A549 (cell line): ENCODE measurements around the gene DEPDC1B. TPM values are rescaled to one million over a fixed set of nuclear protein-coding genes. Genes with fewer than 3 reads are reported as not detected.
"Not testable (repeated sequence)": the region's sequence is repeated elsewhere in the genome, so short reads cannot be mapped to it uniquely, and the experiment has no call there.

Experiments
- ATAC-seq, 2 experiments: fragments of 200-7000 bp in 1 of 2; fragments of >200 bp in 1 of 2; cut with Nextera tagmentation in 1 of 2; cut with Tn5 transposase in 1 of 2; 3 replicates each; pipeline versions ENCODE4 v1.8.0 to v1.9.1; 2018 to 2020; ENCODE audit warnings: mild to moderate bottlenecking in 1 of 2, moderate library complexity in 1 of 2
- CTCF ChIA-PET: fragments of 300-600 bp; sonication (Branson Sonifier 250); formaldehyde crosslinking; extraction: SDS; loops from one replicate; lab custom pipeline; 2021; ENCODE audit warnings: antibody characterized with exemption, inconsistent platforms; lab: Yijun Ruan, JAX
- POLR2A ChIA-PET: fragments of 350-600 bp; formaldehyde crosslinking; extraction: SDS; loops from one replicate; lab custom pipeline; 2021; ENCODE audit warnings: antibody characterized with exemption, inconsistent platforms; lab: Yijun Ruan, JAX
- DNase-seq, 2 experiments: peaks; one replicate each; pipeline versions ENCODE4 v3.0.0 to v3.0.0-alpha.2; 2011 to 2016; ENCODE audit warnings: low read depth in 1 of 2, low spot score in 1 of 2
- FAIRE-seq: peaks from 2 replicates; lab custom pipeline; 2011; peaks lifted over from hg19 to GRCh38; lab: Jason Lieb, UNC
- H3K27ac ChIP-seq, 2 experiments: fragments of >200 bp; sonication (Bioruptor Twin); formaldehyde crosslinking; 3 replicates each; pipeline ENCODE4 v1.5.1; 2016 to 2017
- H3K4me1 ChIP-seq: fragments of >200 bp; sonication (Bioruptor Twin); formaldehyde crosslinking; 3 replicates; pipeline ENCODE4 v1.6.1; 2016
- H3K4me2 ChIP-seq: fragments of >200 bp; sonication (Bioruptor Twin); formaldehyde crosslinking; 3 replicates; pipeline ENCODE4 v1.6.1; 2016
- H3K4me3 ChIP-seq: fragments of >200 bp; sonication (Bioruptor Twin); formaldehyde crosslinking; 3 replicates; pipeline ENCODE4 v1.5.1; 2016
- H3K9me3 ChIP-seq: fragments of >200 bp; sonication (Bioruptor Twin); formaldehyde crosslinking; 3 replicates; pipeline ENCODE4 v1.6.1; 2016
- CBX8 ChIP-seq: fragments of 200-600 bp; sonication (generic); IDR thresholded peaks from 2 replicates; pipeline ENCODE4 v1.6.1; 2016
- EHMT2 ChIP-seq: fragments of 200-600 bp; sonication (generic); IDR thresholded peaks from 2 replicates; pipeline ENCODE4 v1.6.1; 2016; ENCODE audit warnings: antibody characterized with exemption, low read depth, mild to moderate bottlenecking, moderate library complexity
- FOXS1 ChIP-seq: fragments of 250-450 bp; sonication (Bioruptor Pico); IDR thresholded peaks from 2 replicates; pipeline ENCODE4 v1.5.0; 2020; ENCODE audit warnings: mild to moderate bottlenecking, moderate library complexity
- JUNB ChIP-seq: fragments of >200 bp; sonication (Bioruptor Twin); formaldehyde crosslinking; IDR thresholded peaks from 2 replicates; pipeline ENCODE4 v1.6.1; 2016
- KDM1A ChIP-seq: fragments of 200-600 bp; sonication (generic); IDR thresholded peaks from 2 replicates; pipeline ENCODE4 v1.6.1; 2016; ENCODE audit warnings: low read depth, mild to moderate bottlenecking
- MAFK ChIP-seq: fragments of 450-650 bp; IDR thresholded peaks from 2 replicates; pipeline ENCODE4 v1.6.1; 2014; ENCODE audit not compliant: partially characterized antibody
- MYC ChIP-seq: IDR thresholded peaks from 2 replicates; pipeline ENCODE4 v1.6.1; 2012; ENCODE audit warnings: mild to moderate bottlenecking, inconsistent platforms, low read length, improper control_type of control experiment, borderline replicate concordance
- NFE2L2 ChIP-seq: fragments of 150-350 bp; conservative IDR thresholded peaks from 2 replicates; pipeline ENCODE4 v1.6.1; 2014; ENCODE audit warnings: low read length
- NPAS2 ChIP-seq: fragments of 250-450 bp; sonication (Bioruptor Pico); IDR thresholded peaks from 2 replicates; pipeline ENCODE4 v1.8.0; 2022; ENCODE audit warnings: mild to moderate bottlenecking, moderate library complexity, borderline replicate concordance
- NR3C1 ChIP-seq: fragments of >200 bp; sonication (Bioruptor Twin); formaldehyde crosslinking; IDR thresholded peaks from 3 replicates; pipeline ENCODE4 v1.6.1; 2017
- RARB ChIP-seq: fragments of 250-450 bp; sonication (Bioruptor Pico); IDR thresholded peaks from 2 replicates; pipeline ENCODE4 v1.8.0; 2021; ENCODE audit warnings: mild to moderate bottlenecking, moderate library complexity
- REST ChIP-seq: fragments of 200-600 bp; sonication (generic); IDR thresholded peaks from 2 replicates; pipeline ENCODE4 v1.6.1; 2016; ENCODE audit warnings: antibody characterized with exemption, mild to moderate bottlenecking, moderate library complexity
- TFCP2L1 ChIP-seq: fragments of 250-450 bp; sonication (Bioruptor Pico); IDR thresholded peaks from 2 replicates; pipeline ENCODE4 v1.5.0; 2021; ENCODE audit warnings: mild to moderate bottlenecking
- ZC3H11A ChIP-seq: fragments of 450-650 bp; IDR thresholded peaks from 2 replicates; pipeline ENCODE4 v1.6.1; 2014; ENCODE audit warnings: antibody characterized with exemption, mild to moderate bottlenecking
- WGBS: methylation state at CpG from one replicate; pipeline ENCODE4 v1.1.6; 2017; ENCODE audit errors: missing lambda C conversion rate; 5-methylcytosine and 5-hydroxymethylcytosine counted together
- polyA plus RNA-seq, 4 experiments: library from polyadenylated mRNA; depleted of rRNA in 3 of 4; stranded (reverse); fragments of >200 nt; fragmentation: RNase III in 1 of 4; extraction: RNeasy Plus Mini Kit Qiagen cat#74134 plus additional on column Dnase treatment in 1 of 4; gene quantifications; 2 replicates in 3 of 4; 3 replicates in 1 of 4; pipeline ENCODE4 v1.2.3, GENCODE V29; 2011 to 2017

Gene DEPDC1B
- polyA plus RNA-seq, 2 of the 4 experiments (the other 2 are of a cell fraction) = 17.4 to 34.8 TPM

- DNase-seq, H3K4me3 ChIP-seq, H3K4me2 ChIP-seq, FAIRE-seq, CTCF ChIA-PET, H3K4me1 ChIP-seq, H3K9me3 ChIP-seq, ATAC-seq, POLR2A ChIA-PET, H3K27ac ChIP-seq: not testable (repeated sequence)
- 73% methylated on average over 2 of the region's 2 CpGs for WGBS
- peak; percentile 51 for TF ChIP-seq ZC3H11A
These were observed 146.7 kb downstream of the DEPDC1B start for GRCh38 chr5:60553291-60553690.

GRCh38 chr5:60551829-60552228 lies 148.1 kb downstream of the DEPDC1B start:
- DNase-seq (no peak), FAIRE-seq (no peak), ATAC-seq (no peak)
- Histone ChIP-seq H3K9me3 (peaks cover 7% of the 10 kb centered on the region; the same call in 1 of the 3 replicates), H3K4me2 (no peak overlapping the region), H3K4me3 (no peak overlapping the region), H3K27ac (no peak overlapping the region), H3K4me1 (no peaks in the 10 kb centered on the region)
- ChIA-PET CTCF (interaction anchor here (0.6 kb wide), 1 partner anchor 27 kb away, joined by 3 read pairs; no protein-coding TSS in a partner anchor), POLR2A (no interaction called here)
- 57% methylated on average over 3 of the region's 3 CpGs for WGBS
- no peak for TF ChIP-seq REST
- TF ChIP-seq NFE2L2 = no peak
- TF ChIP-seq MAFK = no peak
- no peak for TF ChIP-seq RARB
- TF ChIP-seq CBX8 = no peak
- no peak for TF ChIP-seq FOXS1 (CRISPR knock-in tag)
- no peak for TF ChIP-seq TFCP2L1 (CRISPR knock-in tag)

- 87% methylated on average over 1 of the region's 1 CpG for WGBS
These were observed 148.7 kb downstream of the DEPDC1B start for GRCh38 chr5:60551250-60551649.

GRCh38 chr5:60550311-60550710 lies 149.7 kb downstream of the DEPDC1B start:
- Histone ChIP-seq H3K9me3 (peaks cover 4% of the 10 kb centered on the region; the same call in 1 of the 3 replicates), H3K4me3 (no peak overlapping the region), H3K4me2 (no peak overlapping the region), H3K4me1 (no peaks in the 10 kb centered on the region), H3K27ac (no peak overlapping the region)
- TF ChIP-seq NFE2L2 = peak; percentile 31; the same call in 1 of the 2 replicates
- no peak for TF ChIP-seq CBX8
- ChIA-PET POLR2A (no interaction called here), CTCF (no interaction called here)
- ATAC-seq (no peak), DNase-seq (no peak), FAIRE-seq (no peak)
- 92% methylated on average over 1 of the region's 1 CpG for WGBS

More at GRCh38 chr5:60551250-60551649, 148.7 kb downstream of the DEPDC1B start:
- CTCF ChIA-PET = interaction anchor here (0.6 kb wide), 1 partner anchor 26 kb away, joined by 3 read pairs; no protein-coding TSS in a partner anchor
- POLR2A ChIA-PET = no interaction called here
- Histone ChIP-seq H3K4me1 (no peaks in the 10 kb centered on the region), H3K9me3 (peaks cover 7% of the 10 kb centered on the region; the same call in 1 of the 3 replicates), H3K4me3 (no peak overlapping the region)
- no peak for DNase-seq
- TF ChIP-seq MYC (no peak), CBX8 (no peak), JUNB (no peak), NPAS2 (CRISPR knock-in tag) (no peak), EHMT2 (no peak), KDM1A (no peak), NR3C1 (no peak)
- TF ChIP-seq, all 56 proteins: peak for 0
- Histone ChIP-seq H3K27ac (no peak overlapping the region), H3K4me2 (no peak overlapping the region)
- FAIRE-seq = no peak
- ATAC-seq = no peak
